ENCODE measurements around the gene GABRB1. TPM values are rescaled to one million over a fixed set of nuclear protein-coding genes. Genes with fewer than 3 reads are reported as not detected.
"Not testable (repeated sequence)": the region's sequence is repeated elsewhere in the genome, so short reads cannot be mapped to it uniquely, and the experiment has no call there.

GABRB1 gene
- total RNA-seq, 1 donor from 2014 or later: not detected

DNA sequence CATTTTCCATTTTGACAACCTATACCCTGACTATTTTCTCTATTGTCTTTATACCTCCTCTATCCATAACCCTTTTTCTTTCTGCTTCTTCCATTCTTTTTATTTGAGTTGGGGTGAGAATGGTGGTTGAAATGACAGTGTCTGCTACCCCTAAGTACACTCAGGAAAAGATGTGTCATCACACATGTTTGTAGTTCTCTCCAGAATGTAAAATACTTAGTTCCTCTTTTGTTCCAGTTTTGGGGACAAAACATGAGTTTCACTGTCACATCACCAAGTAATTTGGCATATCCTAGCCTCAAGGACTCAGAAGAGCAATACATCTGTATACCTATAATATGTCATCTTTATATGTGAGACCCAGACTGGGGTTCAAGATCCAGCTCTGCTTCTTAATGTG lies 341.8 kb downstream of the GABRB1 start:
- POLR2A ChIA-PET: no interaction called here
- intact Hi-C loops (cut with micrococcal nuclease): no loop called here
- Mint-ChIP-seq H3K27ac (no peak overlapping the region), H3K4me3 (no peak overlapping the region), H3K9me3 (no peaks in the 10 kb centered on the region), H3K4me1 (no peaks in the 10 kb centered on the region), H3K27me3 (peaks cover 2% of the 10 kb centered on the region), H3K36me3 (ENCODE audit: low read depth) (no peaks in the 10 kb centered on the region)
- CTCF ChIA-PET: interaction anchor here (1.3 kb wide), 1 partner anchor 10 kb away, joined by 3 read pairs; no protein-coding TSS in a partner anchor
- no peak for ATAC-seq (ENCODE audit: low read depth)
- TF ChIP-seq, protein P1, sequence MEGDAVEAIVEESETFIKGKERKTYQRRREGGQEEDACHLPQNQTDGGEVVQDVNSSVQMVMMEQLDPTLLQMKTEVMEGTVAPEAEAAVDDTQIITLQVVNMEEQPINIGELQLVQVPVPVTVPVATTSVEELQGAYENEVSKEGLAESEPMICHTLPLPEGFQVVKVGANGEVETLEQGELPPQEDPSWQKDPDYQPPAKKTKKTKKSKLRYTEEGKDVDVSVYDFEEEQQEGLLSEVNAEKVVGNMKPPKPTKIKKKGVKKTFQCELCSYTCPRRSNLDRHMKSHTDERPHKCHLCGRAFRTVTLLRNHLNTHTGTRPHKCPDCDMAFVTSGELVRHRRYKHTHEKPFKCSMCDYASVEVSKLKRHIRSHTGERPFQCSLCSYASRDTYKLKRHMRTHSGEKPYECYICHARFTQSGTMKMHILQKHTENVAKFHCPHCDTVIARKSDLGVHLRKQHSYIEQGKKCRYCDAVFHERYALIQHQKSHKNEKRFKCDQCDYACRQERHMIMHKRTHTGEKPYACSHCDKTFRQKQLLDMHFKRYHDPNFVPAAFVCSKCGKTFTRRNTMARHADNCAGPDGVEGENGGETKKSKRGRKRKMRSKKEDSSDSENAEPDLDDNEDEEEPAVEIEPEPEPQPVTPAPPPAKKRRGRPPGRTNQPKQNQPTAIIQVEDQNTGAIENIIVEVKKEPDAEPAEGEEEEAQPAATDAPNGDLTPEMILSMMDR (IDR thresholded peaks at IDR 0.05): no peak
- no peak for DNase-seq

DNA sequence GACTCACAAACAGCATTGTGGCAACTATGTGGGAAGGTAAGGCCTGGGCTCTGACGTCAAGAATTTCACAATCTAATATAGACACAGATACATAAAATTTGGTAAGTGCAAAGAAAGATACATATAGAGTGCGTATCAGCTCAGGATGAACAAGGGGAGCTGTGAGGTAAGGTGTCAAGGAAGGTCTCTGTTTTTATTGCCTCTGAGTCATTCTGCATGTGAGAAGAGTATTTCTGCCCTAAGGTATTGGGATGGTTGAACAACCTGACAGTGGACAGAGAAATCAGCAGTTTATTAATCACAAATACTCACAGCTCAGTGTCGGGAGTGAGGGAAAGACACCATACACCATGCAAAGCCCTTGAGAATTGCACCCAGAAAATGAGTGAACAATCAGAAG lies 342.3 kb downstream of the GABRB1 start:
- CTCF ChIA-PET: no interaction called here
- intact Hi-C loops (cut with micrococcal nuclease): no loop called here
- no peaks in the 10 kb centered on the region for H3K36me3 Mint-ChIP-seq (ENCODE audit: low read depth)

DNA sequence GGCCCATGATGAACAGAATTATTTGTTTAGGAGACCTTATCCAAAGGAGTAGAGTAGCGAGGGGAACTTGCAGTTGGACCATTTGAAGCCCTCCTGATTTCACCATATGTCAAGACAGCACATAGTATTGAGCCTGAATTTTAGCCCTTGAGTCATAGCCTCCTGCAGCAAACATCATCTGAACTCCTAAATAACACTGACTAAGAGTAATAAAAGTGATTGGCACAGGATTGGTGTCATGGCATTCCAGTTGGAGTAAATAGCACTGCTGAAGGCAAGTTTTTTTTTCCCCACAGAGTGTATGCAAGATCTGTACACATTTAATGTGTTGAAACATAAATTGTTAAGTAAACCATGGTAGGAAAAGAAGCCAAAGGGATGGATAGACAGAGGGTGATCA lies 343.1 kb downstream of the GABRB1 start:
- Mint-ChIP-seq H3K4me3 (no peak overlapping the region), H3K9me3 (no peaks in the 10 kb centered on the region), H3K36me3 (ENCODE audit: low read depth) (no peaks in the 10 kb centered on the region), H3K27ac (no peak overlapping the region), H3K27me3 (peaks cover 2% of the 10 kb centered on the region), H3K4me1 (no peaks in the 10 kb centered on the region)
- DNase-seq: no peak
- CTCF ChIA-PET: no interaction called here
- intact Hi-C loops (cut with micrococcal nuclease): no loop called here
- POLR2A ChIA-PET: no interaction called here
- TF ChIP-seq, protein P1 (IDR thresholded peaks at IDR 0.05): no peak
- no peak for ATAC-seq (ENCODE audit: low read depth)

More for the DNA sequence above, 342.3 kb downstream of the GABRB1 start:
- ATAC-seq (ENCODE audit: low read depth) (no peak), DNase-seq (no peak)
- Mint-ChIP-seq H3K4me1 (no peaks in the 10 kb centered on the region), H3K9me3 (no peaks in the 10 kb centered on the region), H3K27me3 (peaks cover 2% of the 10 kb centered on the region), H3K27ac (no peak overlapping the region), H3K4me3 (no peak overlapping the region)
- TF ChIP-seq, protein P1 (IDR thresholded peaks at IDR 0.05): no peak
- POLR2A ChIA-PET: no interaction called here

DNA sequence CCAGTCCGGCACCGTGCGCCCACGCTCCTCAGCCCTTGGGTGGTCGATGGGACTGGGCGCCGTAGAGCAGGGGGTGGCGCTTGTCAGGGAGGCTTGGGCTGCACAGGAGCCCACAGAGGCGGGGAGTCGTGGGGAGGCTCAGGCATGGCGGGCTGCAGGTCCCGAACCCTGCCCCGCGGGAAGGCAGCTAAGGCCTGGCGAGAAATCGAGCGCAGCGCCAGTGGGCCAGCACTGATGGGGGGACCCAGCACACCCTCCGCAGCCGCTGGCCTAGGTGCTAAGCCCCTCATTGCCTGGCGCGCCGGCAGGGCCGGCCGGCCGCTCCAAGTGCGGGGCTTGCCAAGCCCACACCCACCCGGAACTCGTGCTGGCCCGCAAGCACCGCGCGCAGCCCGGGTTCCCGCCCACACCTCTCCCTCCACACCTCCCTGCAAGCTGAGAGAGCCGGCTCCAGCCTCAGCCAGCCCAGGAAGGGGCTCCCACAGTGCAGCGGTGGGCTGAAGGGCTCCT lies 346.7 kb downstream of the GABRB1 start:
- H3K4me3 Mint-ChIP-seq; intact Hi-C loops (cut with micrococcal nuclease); CTCF ChIA-PET; ATAC-seq (ENCODE audit: low read depth); H3K27me3 Mint-ChIP-seq; H3K9me3 Mint-ChIP-seq; DNase-seq; H3K36me3 Mint-ChIP-seq (ENCODE audit: low read depth); POLR2A ChIA-PET; H3K4me1 Mint-ChIP-seq; H3K27ac Mint-ChIP-seq: not testable (repeated sequence)

DNA sequence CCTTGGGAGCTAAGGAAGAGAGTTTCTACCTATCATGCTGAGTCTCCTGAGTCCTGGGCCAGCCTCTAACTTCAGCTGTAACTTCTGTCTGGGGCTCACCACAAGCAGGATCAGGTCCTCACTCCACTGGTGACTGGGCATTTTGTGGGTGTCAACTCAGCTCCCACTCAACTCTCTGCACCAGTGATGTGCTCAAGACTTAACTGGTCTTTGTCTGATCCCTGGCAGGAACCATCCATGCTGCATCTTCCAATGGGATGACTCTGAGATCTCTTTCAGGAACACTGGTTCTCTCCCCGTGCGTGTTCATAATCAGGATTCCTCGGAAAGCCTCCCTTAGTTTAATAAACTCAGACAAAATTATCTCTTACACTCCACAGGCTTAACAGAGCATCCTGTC lies 349.8 kb downstream of the GABRB1 start:
- H3K36me3 Mint-ChIP-seq (ENCODE audit: low read depth): no peaks in the 10 kb centered on the region
- ATAC-seq (ENCODE audit: low read depth) (no peak), DNase-seq (no peak)
- H3K9me3 Mint-ChIP-seq: no peaks in the 10 kb centered on the region
- no peak overlapping the region for H3K4me3 Mint-ChIP-seq
- TF ChIP-seq, protein P1 (IDR thresholded peaks at IDR 0.05): no peak
- POLR2A ChIA-PET: no interaction called here
- peaks cover 6% of the 10 kb centered on the region for H3K27me3 Mint-ChIP-seq
- H3K27ac Mint-ChIP-seq: no peak overlapping the region
- no peaks in the 10 kb centered on the region for H3K4me1 Mint-ChIP-seq
- intact Hi-C loops (cut with micrococcal nuclease): loop anchor here (10.0 kb wide), 1 partner anchor 256 kb away; no protein-coding TSS in a partner anchor
- CTCF ChIA-PET: no interaction called here

All from activated B cell treated with CpG ODN at 0.5 μM for 24 hours (primary cell).